Stomach (tissue), 4 donors: ENCODE measurements around the gene NPHP1.
"Not testable (repeated sequence)": the region's sequence is repeated elsewhere in the genome, so short reads cannot be mapped to it uniquely, and the experiment has no call there.

Source experiments
- CTCF ChIP-seq, 7 experiments: fragments of 450-650 bp in 4 of 7; fragments of 200-600 bp in 3 of 7; sonication (generic) in 3 of 7; IDR thresholded peaks; one replicate each; pipeline ENCODE4 v1.5.1; 2016 to 2019; ENCODE audit warnings: antibody characterized with exemption in 7 of 7, control low read depth in 2 of 7, mild to moderate bottlenecking in 1 of 7
- POLR2A ChIP-seq, 4 donors: fragments of 450-650 bp; IDR thresholded peaks; one replicate each; pipeline ENCODE4 v1.6.1; 2016; ENCODE audit warnings: antibody characterized with exemption in 4 of 4, control low read depth in 2 of 4, mild to moderate bottlenecking in 1 of 4, moderate library complexity in 1 of 4
- POLR2AphosphoS5 ChIP-seq, 3 donors: sonication (generic); formaldehyde crosslinking; IDR thresholded peaks; one replicate each; pipeline ENCODE4 v1.6.1; 2016; ENCODE audit warnings: antibody characterized with exemption in 3 of 3

DNA sequence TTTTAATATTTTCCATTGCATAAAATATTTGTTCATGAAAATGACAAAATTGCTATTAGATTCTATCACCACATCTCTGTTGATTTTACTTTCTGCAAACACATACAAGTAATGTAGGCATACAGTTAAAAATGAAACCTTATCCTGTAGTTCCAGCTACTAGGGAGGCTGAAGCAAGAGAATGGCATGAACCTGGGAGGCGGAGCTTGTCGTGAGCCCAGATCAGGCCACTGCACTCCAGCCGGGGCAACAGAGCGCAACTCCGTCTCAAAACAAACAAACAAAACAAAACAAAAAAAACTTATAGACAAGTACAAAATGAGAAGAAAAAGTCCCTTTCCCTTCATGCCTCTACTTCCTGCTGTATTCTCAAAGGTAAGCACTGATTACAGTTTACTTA lies 29.7 kb upstream of the NPHP1 start:
- TF ChIP-seq CTCF, POLR2A, POLR2AphosphoS5 (IDR thresholded peaks at IDR 0.05): not testable (repeated sequence)
